Mesenchymal stem cell (in vitro differentiated cells and primary cell): Measurements from ENCODE around the gene VWA5B1.
A peak's percentile ranks its signal among the peaks of the same experiment; 100 is the strongest.

ENCODE experiments used
- DNase-seq: peaks from one replicate; pipeline ENCODE4 v3.0.0-alpha.2; 2013
- H2AFZ ChIP-seq: one replicate; pipeline ENCODE4 v1.6.1; 2013; ENCODE audit warnings: low read depth, mild to moderate bottlenecking, control low read depth, inconsistent platforms, low read length, moderate library complexity
- H2AK5ac ChIP-seq: 2 replicates; pipeline ENCODE4 v1.6.1; 2013; ENCODE audit warnings: low read length, moderate library complexity, mild to moderate bottlenecking, inconsistent platforms; ENCODE audit not compliant: severe bottlenecking
- H2BK120ac ChIP-seq: one replicate; pipeline ENCODE4 v1.6.1; 2013; ENCODE audit warnings: low read depth, mild to moderate bottlenecking, inconsistent platforms, low read length, moderate library complexity
- H2BK12ac ChIP-seq, 2 experiments: one replicate each; pipeline ENCODE4 v1.6.1; 2013; ENCODE audit warnings: inconsistent platforms in 2 of 2, low read length in 2 of 2, mild to moderate bottlenecking in 2 of 2, moderate library complexity in 2 of 2, control low read depth in 1 of 2
- H2BK15ac ChIP-seq: one replicate; pipeline ENCODE4 v1.6.1; 2013; ENCODE audit warnings: mild to moderate bottlenecking, low read depth, inconsistent platforms; ENCODE audit not compliant: poor library complexity, severe bottlenecking
- H2BK5ac ChIP-seq: 2 replicates; pipeline ENCODE4 v1.6.1; 2013; ENCODE audit warnings: low read depth, mild to moderate bottlenecking, low read length, control low read depth, inconsistent platforms; ENCODE audit not compliant: poor library complexity, severe bottlenecking
- H3K14ac ChIP-seq, 2 experiments: one replicate each; pipeline ENCODE4 v1.6.1; 2013; ENCODE audit warnings: inconsistent platforms in 2 of 2, low read length in 2 of 2, control low read depth in 1 of 2, mild to moderate bottlenecking in 1 of 2, moderate library complexity in 1 of 2
- H3K18ac ChIP-seq, 2 experiments: one replicate each; pipeline ENCODE4 v1.6.1; 2013; ENCODE audit warnings: inconsistent platforms in 2 of 2, low read length in 2 of 2, control low read depth in 1 of 2, low read depth in 1 of 2, mild to moderate bottlenecking in 1 of 2
- H3K23ac ChIP-seq, 2 experiments: one replicate each; pipeline ENCODE4 v1.6.1; 2013; ENCODE audit warnings: inconsistent platforms in 2 of 2, low read length in 2 of 2, mild to moderate bottlenecking in 2 of 2, moderate library complexity in 2 of 2, control low read depth in 1 of 2
- H3K27ac ChIP-seq: 2 replicates; pipeline ENCODE4 v1.5.1; 2013; ENCODE audit warnings: mild to moderate bottlenecking, moderate library complexity, low read length, control low read depth, inconsistent platforms; ENCODE audit not compliant: poor library complexity, severe bottlenecking
- H3K27me3 ChIP-seq, 2 experiments: 2 replicates each; pipeline versions ENCODE4 v1.6.1 to v1.7.0; 2013; ENCODE audit warnings: low read length in 2 of 2, mild to moderate bottlenecking in 2 of 2, moderate library complexity in 2 of 2, control low read depth in 1 of 2, inconsistent platforms in 1 of 2; ENCODE audit not compliant: control insufficient read depth in 1 of 2, insufficient read depth in 1 of 2
- H3K36me3 ChIP-seq, 2 experiments: 2 replicates each; pipeline versions ENCODE4 v1.6.1 to v1.7.0; 2013; ENCODE audit warnings: low read length in 2 of 2, control low read depth in 1 of 2, inconsistent platforms in 1 of 2, low read depth in 1 of 2, mild to moderate bottlenecking in 1 of 2; ENCODE audit not compliant: insufficient read depth in 2 of 2, control insufficient read depth in 1 of 2
- H3K4ac ChIP-seq, 2 experiments: one replicate each; pipeline ENCODE4 v1.6.1; 2013; ENCODE audit warnings: inconsistent platforms in 2 of 2, low read length in 2 of 2, mild to moderate bottlenecking in 2 of 2, moderate library complexity in 2 of 2, control low read depth in 1 of 2, low read depth in 1 of 2
- H3K4me1 ChIP-seq: 2 replicates; pipeline ENCODE4 v1.6.1; 2013; ENCODE audit warnings: low read depth, low read length, control low read depth; ENCODE audit not compliant: control insufficient read depth, insufficient read depth
- H3K4me2 ChIP-seq: 2 replicates; pipeline ENCODE4 v1.6.1; 2013; ENCODE audit warnings: low read length, mild to moderate bottlenecking, inconsistent platforms; ENCODE audit not compliant: poor library complexity, severe bottlenecking
- H3K4me3 ChIP-seq, 2 experiments: 2 replicates each; pipeline versions ENCODE4 v1.5.1 to v1.7.0; 2013; ENCODE audit warnings: low read length in 2 of 2, mild to moderate bottlenecking in 2 of 2, control low read depth in 1 of 2, low read depth in 1 of 2; ENCODE audit not compliant: insufficient read depth in 1 of 2
- H3K79me1 ChIP-seq: replicated peaks from 2 replicates; pipeline ENCODE4 v1.6.1; 2013; ENCODE audit warnings: mild to moderate bottlenecking, control low read depth, low read length, inconsistent platforms; ENCODE audit not compliant: poor library complexity, severe bottlenecking
- H3K9ac ChIP-seq: 2 replicates; pipeline ENCODE4 v1.7.0; 2013; ENCODE audit warnings: mild to moderate bottlenecking, low read length, moderate library complexity
- H3K9me3 ChIP-seq: 2 replicates; pipeline ENCODE4 v1.7.0; 2013; ENCODE audit warnings: mild to moderate bottlenecking, low read length; ENCODE audit not compliant: control insufficient read depth
- H4K8ac ChIP-seq: one replicate; pipeline ENCODE4 v1.6.1; 2013; ENCODE audit warnings: inconsistent platforms, mild to moderate bottlenecking, low read length, moderate library complexity
- H4K91ac ChIP-seq: one replicate; pipeline ENCODE4 v1.6.1; 2013; ENCODE audit warnings: mild to moderate bottlenecking, low read length, inconsistent platforms
- WGBS: methylation state at CpG from one replicate; pipeline ENCODE4 v1.1.7; 2013; ENCODE audit warnings: mixed read lengths; 5-methylcytosine and 5-hydroxymethylcytosine counted together

Gene VWA5B1

DNA sequence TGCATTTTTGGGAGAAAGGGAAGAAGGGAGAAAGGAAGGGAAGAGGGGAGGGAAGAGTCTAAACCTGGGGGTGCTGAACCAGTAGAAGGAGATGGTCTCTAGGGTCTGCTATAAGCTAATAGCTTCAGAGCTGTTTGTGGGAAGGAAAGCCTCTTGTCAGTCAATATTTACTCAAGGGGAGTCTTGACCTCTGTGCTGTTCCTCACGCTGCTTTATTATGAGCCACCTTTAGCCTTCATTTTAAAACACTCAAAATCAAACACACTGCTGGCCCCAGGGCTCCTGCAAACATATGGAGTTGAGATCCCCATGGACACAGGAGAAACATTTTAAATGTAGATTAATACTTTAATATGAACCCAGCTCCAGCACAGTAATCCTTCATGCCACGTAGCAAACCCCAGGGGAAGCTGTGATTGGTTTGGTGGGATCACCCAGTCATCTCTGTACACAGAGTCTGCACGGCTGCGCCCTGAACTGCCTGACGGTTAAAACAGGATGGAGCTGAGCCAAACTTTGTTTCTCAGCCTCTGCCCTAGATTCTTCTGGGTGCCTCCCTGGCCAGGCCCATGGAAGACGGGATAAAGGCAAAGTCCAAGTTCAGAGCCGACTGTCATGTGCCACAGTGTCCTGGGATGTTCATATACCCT, 40.2 kb upstream of the VWA5B1 start:
- Histone ChIP-seq H3K36me3 (no peaks in the 10 kb centered on the region), H3K4ac (no peak overlapping the region), H3K18ac (no peak overlapping the region), H3K4me1 (peaks cover under 1% of the 10 kb centered on the region), H3K27me3 (peaks cover 0 to 8% of the 10 kb centered on the region in 2 experiments), H3K4me3 (peak overlapping the region in 1 of 2 experiments; percentile 25), H2BK120ac (no peak overlapping the region), H4K8ac (no peak overlapping the region), H3K14ac (no peak overlapping the region), H3K23ac (no peak overlapping the region), H3K9ac (peak overlapping the region; percentile 53), H3K79me1 (no peaks in the 10 kb centered on the region), H4K91ac (no peak overlapping the region), H3K4me2 (no peak overlapping the region), H3K9me3 (peaks cover 2% of the 10 kb centered on the region), H2BK5ac (no peak overlapping the region), H2BK12ac (no peak overlapping the region), H2BK15ac (no peak overlapping the region), H2AFZ (no peak overlapping the region), H2AK5ac (no peak overlapping the region), H3K27ac (no peak overlapping the region)
- no peak for DNase-seq
- 80% methylated on average over 7 of the region's 7 CpGs for WGBS

DNA sequence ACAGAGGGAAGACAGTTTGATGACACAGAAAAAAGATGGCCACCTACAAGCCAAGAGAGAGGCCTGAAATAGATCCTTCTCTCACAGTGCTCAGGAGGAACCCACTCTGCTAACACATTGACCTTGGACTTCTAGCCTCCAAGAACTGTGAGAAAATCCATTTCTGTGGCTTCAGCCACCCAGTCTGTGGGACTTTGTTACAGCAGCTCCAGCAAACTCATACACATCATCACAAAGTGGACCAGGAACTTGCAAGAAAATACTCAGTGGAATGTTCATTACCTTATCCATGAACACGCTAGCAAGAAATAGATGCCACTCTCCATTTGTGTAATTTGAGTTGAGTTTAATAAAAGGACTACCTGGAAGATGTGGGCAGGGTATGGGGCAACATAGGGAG, 38.1 kb upstream of the VWA5B1 start:
- WGBS: 100% methylated on average over 1 of the region's 1 CpG
- Histone ChIP-seq H3K4ac (no peak overlapping the region), H3K4me1 (peaks cover 3% of the 10 kb centered on the region), H3K23ac (no peak overlapping the region), H2AFZ (no peak overlapping the region), H3K18ac (no peak overlapping the region), H3K4me3 (no peak overlapping the region), H3K4me2 (no peak overlapping the region), H3K9me3 (no peaks in the 10 kb centered on the region), H2BK12ac (no peak overlapping the region), H2BK5ac (no peak overlapping the region), H3K36me3 (no peaks in the 10 kb centered on the region), H4K91ac (no peak overlapping the region), H3K14ac (no peak overlapping the region), H4K8ac (no peak overlapping the region), H2BK15ac (no peak overlapping the region), H3K9ac (no peak overlapping the region), H3K27ac (no peak overlapping the region), H3K27me3 (peaks cover 0 to 15% of the 10 kb centered on the region in 2 experiments), H2BK120ac (no peak overlapping the region), H2AK5ac (no peak overlapping the region), H3K79me1 (no peaks in the 10 kb centered on the region)
- no peak for DNase-seq

DNA sequence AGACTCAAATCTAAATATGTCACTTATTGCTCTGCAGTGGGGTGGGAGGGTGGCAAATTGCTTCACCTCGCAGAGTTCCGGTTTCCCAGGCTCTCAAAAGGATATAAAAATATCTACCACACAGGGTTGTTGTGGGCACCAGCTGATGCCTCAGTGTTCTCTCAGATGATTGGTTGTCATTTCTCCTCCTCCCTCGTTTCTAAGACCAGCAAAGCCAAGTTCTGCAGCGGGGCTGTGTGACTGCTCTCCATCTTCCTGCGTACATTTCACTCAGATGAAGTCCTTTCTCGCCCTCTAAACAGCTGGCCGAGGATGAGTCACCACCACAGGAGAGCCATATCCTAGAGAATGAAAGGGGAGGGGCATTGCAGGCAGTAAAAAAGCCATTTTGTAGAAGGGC, 35.0 kb upstream of the VWA5B1 start:
- Histone ChIP-seq H3K4ac (no peak overlapping the region), H2BK12ac (no peak overlapping the region), H3K27ac (no peak overlapping the region), H2BK120ac (no peak overlapping the region), H4K91ac (no peak overlapping the region), H4K8ac (no peak overlapping the region), H3K23ac (no peak overlapping the region), H3K36me3 (no peaks in the 10 kb centered on the region), H3K27me3 (peaks cover 20 to 23% of the 10 kb centered on the region in 2 experiments), H3K4me3 (peak overlapping the region in 1 of 2 experiments; percentile 5), H3K9ac (no peak overlapping the region), H2BK15ac (no peak overlapping the region), H2AK5ac (no peak overlapping the region), H3K9me3 (no peaks in the 10 kb centered on the region), H3K14ac (no peak overlapping the region), H2AFZ (no peak overlapping the region), H3K4me2 (no peak overlapping the region), H3K18ac (no peak overlapping the region), H3K4me1 (peaks cover 3% of the 10 kb centered on the region), H3K79me1 (no peaks in the 10 kb centered on the region), H2BK5ac (no peak overlapping the region)
- WGBS: 23% methylated on average over 7 of the region's 7 CpGs
- peak; percentile 69 for DNase-seq

DNA sequence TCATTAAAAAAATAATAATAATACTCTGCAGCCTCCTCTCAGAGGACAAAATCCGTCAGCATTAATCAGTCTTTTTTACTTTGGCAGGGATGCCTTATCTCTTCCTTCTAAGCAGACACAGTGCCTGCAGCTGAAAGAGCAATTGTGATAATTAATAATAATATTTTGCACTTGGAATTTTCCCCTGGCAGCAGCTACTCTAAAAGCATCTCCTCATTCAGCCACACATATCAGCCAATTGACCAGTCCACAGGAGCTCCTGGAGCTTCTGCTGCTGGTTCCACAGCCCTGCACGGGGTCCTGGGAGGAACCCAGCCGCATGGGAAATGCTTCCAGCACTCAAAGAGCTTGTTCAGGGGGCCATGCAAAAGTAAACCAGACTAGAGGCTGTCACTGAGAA, 31.0 kb upstream of the VWA5B1 start:
- Histone ChIP-seq H3K79me1 (no peaks in the 10 kb centered on the region), H2BK15ac (no peak overlapping the region), H4K8ac (no peak overlapping the region), H3K36me3 (no peaks in the 10 kb centered on the region), H2BK5ac (no peak overlapping the region), H2BK120ac (no peak overlapping the region), H3K27me3 (peaks cover 35 to 37% of the 10 kb centered on the region in 2 experiments), H4K91ac (no peak overlapping the region), H2AK5ac (no peak overlapping the region), H3K4me3 (no peak overlapping the region), H2AFZ (no peak overlapping the region), H3K4ac (no peak overlapping the region), H3K27ac (no peak overlapping the region), H3K9ac (no peak overlapping the region), H3K4me1 (peaks cover 3% of the 10 kb centered on the region), H3K14ac (no peak overlapping the region), H3K9me3 (no peaks in the 10 kb centered on the region), H3K4me2 (no peak overlapping the region), H3K23ac (no peak overlapping the region), H2BK12ac (no peak overlapping the region), H3K18ac (no peak overlapping the region)
- WGBS: 75% methylated on average over 3 of the region's 3 CpGs
- DNase-seq: no peak
